ENCODE data around the gene GLYATL1.

DNA sequence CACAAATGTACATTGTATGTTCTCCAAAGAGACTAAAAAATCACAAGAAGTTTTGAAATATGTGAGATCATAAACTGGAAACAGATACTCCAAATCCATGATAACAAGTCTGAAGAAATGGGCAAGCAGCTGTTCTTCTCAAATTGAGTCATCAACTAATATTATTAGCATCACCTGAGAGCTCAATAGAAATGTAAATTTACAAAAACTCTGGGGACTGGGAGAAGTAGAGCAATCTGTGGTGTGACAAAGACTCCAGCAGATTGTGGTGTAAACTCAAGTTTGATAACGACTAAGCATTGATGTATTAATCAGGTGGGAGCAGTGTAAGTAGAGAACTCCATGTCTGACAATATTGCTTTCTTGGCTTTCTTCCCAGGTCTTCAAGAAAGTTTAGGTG lies 53.2 kb downstream of the GLYATL1 start:
- TF ChIP-seq, protein P1, sequence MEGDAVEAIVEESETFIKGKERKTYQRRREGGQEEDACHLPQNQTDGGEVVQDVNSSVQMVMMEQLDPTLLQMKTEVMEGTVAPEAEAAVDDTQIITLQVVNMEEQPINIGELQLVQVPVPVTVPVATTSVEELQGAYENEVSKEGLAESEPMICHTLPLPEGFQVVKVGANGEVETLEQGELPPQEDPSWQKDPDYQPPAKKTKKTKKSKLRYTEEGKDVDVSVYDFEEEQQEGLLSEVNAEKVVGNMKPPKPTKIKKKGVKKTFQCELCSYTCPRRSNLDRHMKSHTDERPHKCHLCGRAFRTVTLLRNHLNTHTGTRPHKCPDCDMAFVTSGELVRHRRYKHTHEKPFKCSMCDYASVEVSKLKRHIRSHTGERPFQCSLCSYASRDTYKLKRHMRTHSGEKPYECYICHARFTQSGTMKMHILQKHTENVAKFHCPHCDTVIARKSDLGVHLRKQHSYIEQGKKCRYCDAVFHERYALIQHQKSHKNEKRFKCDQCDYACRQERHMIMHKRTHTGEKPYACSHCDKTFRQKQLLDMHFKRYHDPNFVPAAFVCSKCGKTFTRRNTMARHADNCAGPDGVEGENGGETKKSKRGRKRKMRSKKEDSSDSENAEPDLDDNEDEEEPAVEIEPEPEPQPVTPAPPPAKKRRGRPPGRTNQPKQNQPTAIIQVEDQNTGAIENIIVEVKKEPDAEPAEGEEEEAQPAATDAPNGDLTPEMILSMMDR (IDR thresholded peaks at IDR 0.05; ENCODE audit: low read length): no peak
- no peak for TF ChIP-seq EZH2 (optimal IDR thresholded peaks at IDR 0.05; ENCODE audit: low read depth, low read length)

All from MM.1S (cell line).